Right lobe of liver (tissue), 6 donors: ENCODE results near the gene TNK1. TPM values are rescaled to one million over a fixed set of nuclear protein-coding genes. Genes with fewer than 3 reads are reported as not detected.

Experiments
- ATAC-seq, 4 donors: fragments of 200-7000 bp; cut with Tn5 transposase; one replicate each; pipeline ENCODE4 v1.9.1; 2020; ENCODE audit warnings: mild to moderate bottlenecking in 4 of 4, moderate library complexity in 4 of 4
- DNase-seq, 3 donors: peaks; one replicate each; pipeline ENCODE4 v3.0.0-alpha.2; 2020
- H3K27ac ChIP-seq, 3 donors: fragments of 200-600 bp; one replicate each; pipeline ENCODE4 v1.8.0; 2022
- H3K27me3 ChIP-seq, 2 donors: fragments of 200-600 bp; one replicate each; pipeline ENCODE4 v1.8.0; 2022
- H3K36me3 ChIP-seq, 4 donors: fragments of 200-600 bp; sonication (generic) in 1 of 4; one replicate each; pipeline versions ENCODE4 v1.5.1 to v1.8.0; 2017 to 2022; ENCODE audit warnings: control low read depth in 1 of 4
- H3K4me1 ChIP-seq, 4 donors: fragments of 200-600 bp; sonication (generic) in 1 of 4; one replicate each; pipeline versions ENCODE4 v1.5.1 to v1.8.0; 2017 to 2022; ENCODE audit warnings: control low read depth in 1 of 4
- H3K4me3 ChIP-seq, 3 donors: fragments of 200-600 bp; one replicate each; pipeline ENCODE4 v1.8.0; 2022
- H3K9me3 ChIP-seq, 4 donors: fragments of 200-600 bp; sonication (generic) in 1 of 4; one replicate each; pipeline versions ENCODE4 v1.5.1 to v1.8.0; 2017 to 2022; ENCODE audit warnings: control low read depth in 1 of 4
- CTCF ChIP-seq, 4 donors: fragments of 200-600 bp in 3 of 4; fragments of 450-650 bp in 1 of 4; IDR thresholded peaks; one replicate each; pipeline versions ENCODE4 v1.5.1 to v1.8.0; 2016 to 2022; ENCODE audit warnings: antibody characterized with exemption in 4 of 4, mild to moderate bottlenecking in 2 of 4
- POLR2A ChIP-seq: fragments of 450-650 bp; IDR thresholded peaks from one replicate; pipeline ENCODE4 v1.6.1; 2017; ENCODE audit warnings: antibody characterized with exemption, mild to moderate bottlenecking
- WGBS: methylation state at CpG from one replicate; pipeline ENCODE4 v1.1.6; 2018; ENCODE audit warnings: low coverage, low lambda C conversion rate; ENCODE audit not compliant: insufficient coverage; ENCODE audit errors: missing lambda C conversion rate; 5-methylcytosine and 5-hydroxymethylcytosine counted together
- intact Hi-C, 2 donors: fragments of 100-400 bp; cut with DNase I; formaldehyde crosslinking; loops; one replicate each; pipeline versions ENCODE4 v1.11.2 to v1.14.1; 2022
- total RNA-seq, 6 experiments: library from RNA; depleted of rRNA in 2 of 6; stranded (reverse); fragments of >200 nt in 2 of 6; fragmentation: NEBNext Ultra II Directional in 3 of 6; extraction: Animal tissue kit (Norgen Biotek cat#: 25700) in 3 of 6; gene quantifications; one replicate each; pipeline versions ENCODE4 v1.1.0 to v1.2.4, GENCODE V29; 2016 to 2023
- donor health status: DM: no; HTN: yes; CAD: no.
- donor health status: DM: no; HTN: no; CAD: no.
- donor health status: DM: no; HTN: no; CAD: no.
- donor health status: DM: no; HTN: yes; CAD: no.
- donor health status: DM: no; HTN: yes; CAD: no.

TNK1 gene
- total RNA-seq, 6 experiments from 2014 or later: 2.9 to 5.1 (median 4.0) TPM

GRCh38 chr17:7407082-7407481 is 26.2 kb downstream of the TNK1 start:
- WGBS: 80% methylated on average over 13 of the region's 13 CpGs
- H3K27me3 ChIP-seq: no peaks in the 10 kb centered on the region
- H3K27ac ChIP-seq: no peak overlapping the region
- intact Hi-C loops: no loop called here
- DNase-seq (no peak), ATAC-seq (no peak)
- peaks cover 0 to 10% (median 3%) of the 10 kb centered on the region in 4 donors for H3K4me1 ChIP-seq
- TF ChIP-seq POLR2A (no peak), CTCF (IDR thresholded peaks at IDR 0.05) (no peak)
- H3K9me3 ChIP-seq: no peaks in the 10 kb centered on the region
- no peak overlapping the region for H3K4me3 ChIP-seq
- H3K36me3 ChIP-seq: no peaks in the 10 kb centered on the region

- no peak within 1 kb of the TSS for H3K27ac ChIP-seq
- no peak for DNase-seq
- no peaks in the 10 kb centered on the region for H3K36me3 ChIP-seq
- no peak for ATAC-seq
- intact Hi-C loops: no loop called here
- WGBS: 53% methylated on average over 8 of the region's 12 CpGs
- H3K27me3 ChIP-seq: no peaks in the 10 kb centered on the region
- H3K4me3 ChIP-seq: no peak within 1 kb of the TSS
- H3K9me3 ChIP-seq: no peaks in the 10 kb centered on the region
- TF ChIP-seq CTCF (IDR thresholded peaks at IDR 0.05) (no peak), POLR2A (no peak)
- peaks cover 0 to 6% (median 2%) of the 10 kb centered on the region in 4 donors for H3K4me1 ChIP-seq
Observed at GRCh38 chr17:7407485-7408251, 26.8 kb downstream of the TNK1 start, which contains the start of gene NLGN2. Gene NLGN2, plus strand, starts transcription at chr17:7407845. Its CDS starts 411 bp downstream, at chr17:7408256.

- 97% methylated on average over 5 of the region's 58 CpGs for WGBS
- ATAC-seq: no peak
- Histone ChIP-seq H3K36me3 (no peaks in the 10 kb centered on the region), H3K27ac (no peak overlapping the region), H3K9me3 (no peaks in the 10 kb centered on the region), H3K4me3 (no peak overlapping the region), H3K4me1 (no peaks in the 10 kb centered on the region), H3K27me3 (no peaks in the 10 kb centered on the region)
- intact Hi-C loops: no loop called here
- no peak for TF ChIP-seq POLR2A
- no peak for TF ChIP-seq CTCF (IDR thresholded peaks at IDR 0.05)
- DNase-seq: no peak
Observed at GRCh38 chr17:7408252-7408727, 27.4 kb downstream of the TNK1 start.

GRCh38 chr17:7408863-7409262 is 28.0 kb downstream of the TNK1 start:
- Histone ChIP-seq H3K4me3 (no peak overlapping the region), H3K27ac (no peak overlapping the region), H3K9me3 (no peaks in the 10 kb centered on the region), H3K4me1 (no peaks in the 10 kb centered on the region), H3K36me3 (no peaks in the 10 kb centered on the region), H3K27me3 (no peaks in the 10 kb centered on the region)
- TF ChIP-seq POLR2A (no peak), CTCF (IDR thresholded peaks at IDR 0.05) (no peak)
- DNase-seq: no peak
- WGBS: 91% methylated on average over 5 of the region's 6 CpGs
- intact Hi-C loops: no loop called here
- ATAC-seq: no peak
